GM19240 (cell line): ENCODE results near the gene TFDP2.
"Not testable (repeated sequence)": the region's sequence is repeated elsewhere in the genome, so short reads cannot be mapped to it uniquely, and the experiment has no call there.

Source experiments
- DNase-seq: peaks from one replicate; pipeline ENCODE4 v3.0.0; 2011; ENCODE audit warnings: low spot score; ENCODE audit not compliant: insufficient read length

Gene TFDP2

DNA sequence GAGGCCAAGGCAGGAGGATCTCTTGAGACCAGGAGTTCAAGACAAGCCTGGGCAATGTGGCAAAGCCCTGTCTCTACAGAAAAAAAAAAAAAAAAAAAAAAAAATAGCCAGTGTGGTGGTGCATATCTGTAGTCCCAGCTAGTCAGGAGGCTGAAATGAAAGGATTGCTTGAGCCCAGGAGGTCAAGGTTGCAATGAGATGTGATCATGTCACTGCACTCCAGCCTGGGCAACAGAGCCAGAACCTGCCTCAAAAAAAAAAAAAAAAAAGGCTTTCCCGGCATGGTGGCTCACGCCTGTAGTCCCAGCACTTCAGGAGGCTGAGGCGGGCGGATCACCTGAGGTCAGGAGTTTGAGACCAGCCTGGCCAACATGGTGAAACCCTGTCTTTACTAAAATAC, 73.7 kb downstream of the TFDP2 start:
- DNase-seq, result not testable (repeated sequence)

DNA sequence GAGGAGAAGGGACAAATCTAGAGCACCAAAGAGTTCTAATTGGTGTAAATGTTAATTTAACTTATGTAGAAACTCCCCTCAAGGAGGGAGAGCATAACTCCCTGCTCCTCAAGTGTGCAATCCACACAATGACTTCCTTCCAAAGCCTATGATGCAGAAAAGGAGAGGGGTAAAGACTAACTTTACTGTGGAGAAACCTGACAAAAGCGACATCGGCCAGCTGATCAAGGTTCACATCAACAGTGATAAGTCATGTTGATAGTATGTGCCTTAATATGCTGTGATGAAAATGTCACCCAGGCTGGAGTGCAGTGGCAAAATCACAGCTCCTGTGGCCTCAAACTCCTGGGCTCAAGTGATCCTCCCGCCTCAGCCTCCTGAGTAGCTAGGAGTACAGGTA, 76.5 kb downstream of the TFDP2 start:
- no peak for DNase-seq

DNA sequence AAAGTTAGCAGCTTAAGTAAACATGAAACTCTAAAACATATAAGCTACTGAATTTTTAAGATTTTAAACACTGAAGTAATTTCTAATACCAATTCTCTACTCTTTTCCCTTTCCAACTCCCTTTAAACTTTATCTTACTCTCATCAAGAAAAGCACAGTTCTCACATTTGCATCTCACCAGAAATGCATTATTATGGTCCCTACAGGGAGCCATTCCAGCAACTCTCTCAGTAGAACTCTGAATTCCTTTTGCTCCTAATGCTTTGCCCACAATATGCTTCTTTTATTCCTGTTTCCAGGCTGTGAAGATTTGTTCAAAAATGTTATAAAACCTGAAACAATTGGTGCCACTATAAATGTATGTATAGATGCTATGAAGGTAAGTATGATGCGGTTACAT, 83.4 kb downstream of the TFDP2 start:
- DNase-seq, result no peak

DNA sequence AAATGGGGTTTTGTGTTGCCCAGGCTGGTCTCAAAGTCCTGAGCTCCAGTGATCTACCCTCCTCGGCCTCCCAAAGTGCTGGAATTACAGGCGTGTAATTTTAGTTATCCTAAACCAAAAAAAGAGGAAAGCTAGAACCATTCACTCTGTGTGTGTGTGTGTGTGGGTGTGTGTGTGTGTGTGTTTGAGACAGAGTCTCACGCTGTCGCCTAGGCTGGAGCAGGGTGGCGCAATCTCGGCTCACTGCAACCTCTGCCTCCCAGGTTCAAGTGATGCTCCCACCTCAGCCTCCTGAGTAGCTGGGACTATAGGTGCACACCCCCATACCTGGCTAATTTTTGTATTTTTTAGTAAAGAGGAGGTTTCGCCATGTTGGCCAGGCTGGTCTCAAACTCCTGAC, 84.0 kb downstream of the TFDP2 start:
- DNase-seq, result no peak

DNA sequence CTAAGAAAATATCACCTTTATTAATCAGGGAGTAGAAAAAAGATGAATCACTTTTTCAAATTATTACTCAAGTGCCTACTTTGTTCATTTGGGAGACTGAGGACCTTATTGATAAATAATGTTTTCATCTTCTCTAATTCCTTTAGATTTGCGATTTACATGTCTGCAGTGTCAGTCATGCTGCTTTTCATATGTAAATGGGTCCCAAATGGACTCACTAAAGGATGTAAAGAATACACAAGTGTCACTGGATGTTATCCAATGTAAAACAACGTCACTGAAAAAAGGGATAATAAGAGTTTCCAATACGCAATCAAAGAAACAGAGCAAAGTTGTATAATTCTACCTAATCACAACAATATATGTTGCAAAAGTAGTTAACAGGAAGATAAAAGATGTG, 84.9 kb downstream of the TFDP2 start:
- no peak for DNase-seq

DNA sequence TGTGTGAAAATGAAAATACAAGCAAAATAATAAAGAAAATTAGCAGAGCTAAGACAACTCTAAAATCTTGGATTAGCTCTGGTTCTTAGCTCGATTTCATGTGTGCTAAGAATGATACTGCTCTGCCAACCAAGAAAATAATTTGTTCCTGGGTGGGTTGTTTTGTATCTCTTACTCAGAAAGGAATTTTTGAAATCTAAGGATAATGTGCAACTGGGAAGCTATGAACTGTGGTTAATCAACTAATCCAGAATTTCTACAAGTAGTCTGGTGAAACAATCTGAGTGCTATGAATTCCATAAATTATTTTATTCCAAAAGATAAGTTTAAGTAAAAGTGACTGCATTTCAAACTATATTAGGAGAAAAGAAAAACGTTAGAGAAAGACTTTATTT, 92.0 kb downstream of the TFDP2 start:
- DNase-seq, result no peak

DNA sequence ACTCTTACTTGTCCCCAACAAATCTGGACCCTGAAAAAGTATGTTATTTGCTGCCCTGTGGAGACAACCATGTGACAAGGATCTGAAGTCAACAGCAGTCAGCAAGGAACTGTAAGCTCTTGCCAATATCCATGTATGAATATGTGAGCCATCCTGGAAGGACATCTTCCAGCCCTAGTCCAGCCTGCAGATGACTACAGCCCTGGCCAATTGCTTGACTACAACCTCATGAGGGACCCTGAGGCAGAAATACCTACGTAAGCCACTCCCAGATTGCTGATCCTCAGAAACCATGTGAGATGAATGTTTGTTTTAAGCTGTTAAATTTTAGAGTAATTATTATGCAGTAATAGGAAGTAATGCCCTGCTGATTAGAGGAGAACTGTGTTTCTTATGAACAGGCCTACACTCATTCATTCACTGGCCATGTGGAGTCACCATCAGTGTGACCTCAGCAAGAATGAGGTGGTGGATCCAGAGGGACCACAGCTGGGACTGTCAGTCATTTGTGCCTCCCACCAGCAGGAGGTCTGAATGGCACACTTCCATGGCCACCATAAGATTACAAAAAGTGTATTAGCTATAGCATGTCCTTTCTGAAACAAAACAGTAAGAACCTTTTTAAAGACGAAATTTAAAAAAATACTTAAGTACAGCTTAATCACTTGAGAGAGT, 92.6 kb downstream of the TFDP2 start:
- no peak for DNase-seq

DNA sequence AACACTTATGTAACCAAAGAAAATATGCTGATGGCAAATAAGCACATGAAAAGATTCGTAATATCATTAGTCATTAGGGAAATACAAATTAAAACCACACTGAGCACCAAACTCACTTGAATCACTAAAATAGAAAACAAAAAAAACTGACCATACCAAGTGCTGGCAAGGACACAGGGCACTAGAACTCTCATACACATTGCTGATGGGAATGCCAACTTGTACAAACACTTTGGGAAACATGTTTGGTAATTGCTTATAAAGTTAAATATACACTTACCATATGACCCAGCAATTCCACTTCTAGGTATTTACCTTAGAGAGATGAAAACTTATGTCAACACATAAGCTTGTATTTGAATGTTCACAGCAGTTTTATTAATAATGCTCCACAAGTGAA, 95.5 kb downstream of the TFDP2 start:
- DNase-seq, result no peak

DNA sequence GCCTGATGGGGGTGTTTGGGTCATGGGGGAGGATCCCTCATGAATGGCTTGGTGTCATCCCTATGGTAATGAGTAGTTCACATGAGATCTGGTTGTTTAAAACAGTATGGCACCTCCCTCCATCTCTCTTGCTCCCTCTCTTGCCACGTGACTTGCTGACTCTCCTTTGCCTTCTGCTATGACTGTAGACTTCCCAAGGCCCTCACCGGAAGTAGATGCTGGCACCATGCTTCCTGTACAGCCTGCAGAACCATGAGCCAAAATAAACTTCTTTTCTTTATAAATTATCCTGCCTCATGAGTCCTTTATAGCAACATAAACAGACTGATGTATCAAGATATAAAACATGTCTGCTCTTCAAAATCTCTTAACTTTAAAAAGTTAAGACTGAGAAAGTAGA, 96.1 kb downstream of the TFDP2 start:
- DNase-seq, result no peak

DNA sequence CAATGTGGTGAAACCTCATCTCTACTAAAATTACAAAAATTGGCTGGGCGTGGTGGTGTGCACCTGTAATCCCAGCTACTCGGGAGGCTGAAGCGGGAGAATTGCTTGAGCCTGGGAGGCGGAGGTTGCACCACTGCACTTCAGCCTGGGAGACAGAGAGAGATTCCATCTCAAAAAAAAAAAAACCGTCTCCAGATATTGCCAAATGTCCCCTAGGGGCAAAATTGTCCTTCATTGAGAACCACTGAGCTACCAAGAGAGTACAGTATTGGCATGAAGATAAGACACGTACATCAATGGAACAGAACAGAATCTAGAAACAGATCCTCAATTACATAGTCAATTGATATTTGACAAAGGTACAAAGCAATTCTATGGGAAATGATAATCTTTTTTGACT, 98.0 kb downstream of the TFDP2 start:
- DNase-seq, result no peak

DNA sequence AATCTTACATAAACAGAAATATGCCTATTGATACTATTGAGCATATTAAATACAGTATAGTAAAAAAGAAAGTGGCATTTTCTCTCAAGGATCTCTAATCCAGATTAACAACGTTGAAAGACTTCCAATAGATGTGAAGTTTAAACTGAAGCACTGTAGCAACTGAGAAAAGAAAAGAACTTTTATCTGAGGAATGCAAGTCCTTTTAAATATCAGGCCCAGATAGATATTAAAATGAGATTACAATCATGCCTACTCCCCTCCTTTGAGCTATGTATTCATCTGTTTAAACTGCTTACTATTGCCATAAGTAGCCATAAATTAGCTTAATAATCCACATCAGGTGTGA, 102.3 kb downstream of the TFDP2 start:
- DNase-seq, result no peak

DNA sequence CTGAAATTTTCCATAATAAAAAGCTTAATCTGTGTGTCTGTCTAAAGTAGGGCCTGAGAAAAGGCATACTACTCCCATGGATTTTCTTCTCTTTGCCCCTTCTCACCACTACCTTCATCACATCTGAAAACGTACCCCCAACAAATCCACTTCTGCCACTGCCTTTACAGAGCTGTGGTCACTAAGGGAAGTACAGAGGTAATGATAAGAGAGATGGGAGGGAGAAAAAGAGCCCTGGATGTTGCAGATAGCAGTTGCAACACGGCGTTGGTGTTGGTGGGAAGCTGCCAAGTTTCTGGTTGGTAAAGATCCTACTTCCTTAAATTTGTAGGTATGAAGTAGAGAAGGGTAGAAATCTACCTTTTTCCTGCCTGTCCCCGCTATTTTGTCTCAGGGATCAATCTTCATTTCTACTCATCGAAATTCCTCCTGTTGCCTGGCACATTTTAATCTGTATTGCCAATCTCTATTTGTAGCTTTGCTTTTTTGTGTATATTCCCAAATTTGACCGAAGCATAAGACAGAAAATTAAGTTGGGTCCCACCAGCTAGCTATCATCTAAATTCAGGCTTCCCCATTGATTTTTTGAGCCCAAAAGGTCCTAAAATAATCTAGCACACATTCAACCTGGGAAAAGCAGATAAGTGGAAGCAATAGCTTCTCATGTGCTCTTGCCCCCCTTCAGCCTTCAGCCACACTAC, 102.9 kb downstream of the TFDP2 start:
- DNase-seq, result no peak

DNA sequence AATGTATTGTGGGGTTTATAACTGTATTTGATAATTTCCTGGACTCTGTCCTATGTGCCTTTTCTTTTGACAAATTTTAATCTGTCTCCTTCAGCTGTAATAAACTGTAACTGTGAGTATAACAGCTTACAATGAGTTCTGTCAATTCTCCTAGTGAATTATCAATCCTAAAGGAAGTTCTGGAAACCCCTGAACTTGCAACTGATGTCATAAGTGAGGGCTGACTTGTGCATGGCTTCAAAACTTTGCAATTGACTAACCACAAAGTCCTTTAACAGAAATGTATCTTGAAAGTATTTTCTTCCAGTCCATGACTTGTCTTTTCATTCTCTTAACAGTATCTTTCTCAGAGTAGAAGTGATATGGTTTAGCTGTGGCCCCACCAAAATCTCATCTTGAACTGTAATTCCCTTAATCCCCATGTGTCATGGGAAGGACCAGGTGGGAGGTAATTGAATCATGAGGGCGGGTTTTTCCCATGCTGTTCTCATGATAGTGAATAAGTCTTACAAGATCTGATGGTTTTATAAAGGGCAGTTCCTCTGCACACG, 108.3 kb downstream of the TFDP2 start:
- DNase-seq, result no peak

DNA sequence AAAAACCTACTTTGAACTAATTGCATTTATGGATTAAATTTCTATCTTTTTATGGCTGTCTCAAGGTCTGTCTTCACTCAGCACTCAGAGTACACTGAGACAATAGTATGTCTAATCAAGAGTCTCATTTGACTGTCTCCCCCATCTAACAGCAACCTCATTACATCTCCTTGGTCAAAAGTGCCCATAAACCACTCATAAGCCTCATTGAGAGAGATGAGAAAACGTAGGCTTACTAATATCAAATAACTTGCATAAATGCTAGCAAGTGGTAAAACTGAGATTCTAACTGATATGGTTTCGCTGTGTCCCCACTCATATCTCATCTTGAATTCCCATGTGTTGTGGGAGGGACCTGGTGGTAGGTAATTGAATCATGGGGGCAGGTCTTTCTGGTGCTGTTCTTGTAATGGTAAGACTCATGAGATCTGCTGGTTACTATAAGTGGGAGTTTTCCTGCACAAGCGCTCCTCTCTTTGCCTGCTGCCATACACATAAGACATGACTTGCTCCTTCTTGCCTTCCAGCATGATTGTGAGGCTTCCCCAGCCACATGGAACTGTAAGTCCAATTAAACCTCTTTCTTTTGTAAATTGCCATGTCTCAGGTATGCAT, 113.9 kb downstream of the TFDP2 start:
- DNase-seq, result no peak

DNA sequence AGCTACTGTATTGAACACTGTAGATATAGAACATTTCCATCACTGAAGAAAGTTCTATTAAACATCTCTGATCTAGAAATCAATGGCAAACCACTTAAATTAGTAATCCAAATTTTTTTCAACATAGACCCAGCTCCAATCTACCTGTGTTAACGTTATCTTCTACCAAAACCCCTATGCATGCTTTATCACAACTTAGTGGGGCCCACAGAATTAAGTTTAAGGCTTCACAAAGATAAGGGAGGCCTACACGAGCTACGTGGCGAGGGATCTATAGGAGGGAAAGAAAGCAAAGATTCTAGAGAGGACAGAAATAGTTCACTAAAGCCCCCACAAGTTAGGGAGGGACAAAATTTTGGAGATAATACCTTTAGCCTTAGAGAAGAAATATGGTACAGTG, 116.1 kb downstream of the TFDP2 start:
- no peak for DNase-seq

DNA sequence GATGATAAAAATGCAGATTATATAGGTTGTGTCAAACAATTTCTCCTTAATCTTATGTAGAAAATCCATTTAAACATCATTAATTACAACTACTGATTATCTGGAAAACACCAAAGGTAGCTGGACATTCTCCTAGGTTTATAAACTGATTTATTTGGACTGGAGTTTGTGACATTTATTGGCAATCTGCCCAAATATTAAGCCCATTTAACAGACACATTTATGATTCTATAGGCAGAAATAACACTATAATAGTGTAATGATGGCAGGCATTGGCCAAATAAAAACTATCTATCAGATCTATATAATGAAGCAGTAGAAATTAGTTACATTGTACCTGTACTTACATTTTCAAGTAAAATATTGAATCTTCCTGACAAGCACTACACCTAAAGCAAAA, 117.8 kb downstream of the TFDP2 start:
- DNase-seq, result no peak

DNA sequence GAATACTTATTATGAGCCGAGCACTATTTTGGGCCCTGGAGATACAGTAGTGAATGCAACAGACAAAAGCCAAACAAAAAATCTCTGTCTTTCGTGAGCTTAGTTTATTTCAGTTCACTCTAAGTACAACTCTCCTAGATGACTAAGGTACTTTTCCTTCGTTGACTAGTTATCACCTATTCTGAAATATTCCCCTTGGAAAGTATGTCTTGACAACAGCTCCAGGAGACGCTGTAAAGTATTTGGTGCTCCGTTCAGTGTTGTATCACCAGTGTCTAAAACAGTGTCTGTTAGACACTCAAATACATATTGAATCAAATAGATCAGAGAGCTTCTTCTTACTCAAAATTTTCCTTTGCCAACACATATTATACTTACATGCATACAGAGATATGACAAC, 119.6 kb downstream of the TFDP2 start:
- no peak for DNase-seq

DNA sequence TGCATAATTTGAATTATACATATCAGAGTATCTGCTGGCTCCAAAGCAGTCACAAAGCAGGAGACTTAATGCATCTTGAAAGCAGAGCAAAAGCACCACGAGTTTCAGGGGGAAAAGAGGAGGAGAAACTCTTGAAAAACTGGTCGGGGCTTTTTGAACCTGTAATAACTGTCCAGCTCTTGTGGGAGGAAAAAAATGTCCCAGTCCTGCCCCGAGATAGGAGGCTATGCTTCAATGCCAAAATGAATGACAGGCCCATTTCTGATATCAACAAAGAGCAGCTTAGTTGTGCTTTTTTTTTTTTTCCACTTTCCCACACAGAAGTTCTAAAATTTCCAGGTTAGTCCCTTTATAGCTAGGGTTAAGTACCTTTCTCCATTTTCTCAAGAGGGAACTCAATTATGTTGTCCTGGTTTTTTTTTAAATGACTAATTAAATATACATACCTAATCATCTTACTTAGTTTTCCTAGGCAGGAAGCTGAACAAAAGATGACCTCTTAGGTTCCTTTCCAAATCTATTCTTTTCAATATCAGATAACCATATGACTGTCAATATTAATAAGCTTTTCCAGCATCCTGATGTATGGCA, 120.2 kb downstream of the TFDP2 start:
- DNase-seq, result no peak

DNA sequence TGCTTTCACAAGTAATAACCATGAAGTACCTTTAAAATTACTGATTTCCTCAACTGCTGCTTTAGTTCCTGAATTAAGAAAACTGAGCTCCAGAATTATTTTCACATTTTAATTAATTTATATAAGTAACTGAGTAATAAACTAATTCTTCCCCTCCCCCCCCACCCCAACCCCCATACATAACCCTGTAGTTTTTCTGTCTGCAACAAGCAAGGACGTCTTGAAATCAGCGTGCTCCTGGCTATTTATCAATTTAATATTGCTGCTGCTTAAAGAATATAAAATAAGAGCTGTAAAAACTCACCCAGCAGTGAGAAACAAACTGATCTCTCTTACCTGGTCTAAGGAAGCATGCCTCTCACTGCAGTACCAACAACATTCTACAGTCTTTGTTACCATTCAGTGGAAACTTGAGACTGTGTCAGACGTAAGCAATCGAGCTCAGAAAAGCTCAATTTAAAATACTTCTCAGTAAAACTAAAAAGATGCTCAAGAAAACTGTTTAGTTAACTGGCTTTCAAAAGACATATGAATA, 121.0 kb downstream of the TFDP2 start:
- no peak for DNase-seq

DNA sequence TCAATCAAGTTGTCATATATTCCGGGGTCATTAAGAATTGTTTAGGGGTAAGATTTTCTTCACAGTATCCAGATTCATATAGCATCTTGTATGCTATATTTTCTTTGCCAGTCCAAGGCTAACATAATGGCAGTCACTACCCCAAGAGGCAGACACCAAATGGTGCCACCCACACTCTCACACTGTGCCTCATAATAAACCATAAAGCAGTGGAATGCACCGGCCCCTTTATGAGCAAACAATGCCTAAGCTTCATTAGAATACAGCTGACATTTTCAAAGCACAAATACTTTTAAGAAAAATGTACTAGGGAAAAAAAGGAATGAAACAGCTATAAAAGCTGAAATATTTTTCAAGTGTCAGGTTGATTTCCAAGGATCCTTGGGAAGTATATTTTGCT, 121.6 kb downstream of the TFDP2 start:
- DNase-seq, result no peak

DNA sequence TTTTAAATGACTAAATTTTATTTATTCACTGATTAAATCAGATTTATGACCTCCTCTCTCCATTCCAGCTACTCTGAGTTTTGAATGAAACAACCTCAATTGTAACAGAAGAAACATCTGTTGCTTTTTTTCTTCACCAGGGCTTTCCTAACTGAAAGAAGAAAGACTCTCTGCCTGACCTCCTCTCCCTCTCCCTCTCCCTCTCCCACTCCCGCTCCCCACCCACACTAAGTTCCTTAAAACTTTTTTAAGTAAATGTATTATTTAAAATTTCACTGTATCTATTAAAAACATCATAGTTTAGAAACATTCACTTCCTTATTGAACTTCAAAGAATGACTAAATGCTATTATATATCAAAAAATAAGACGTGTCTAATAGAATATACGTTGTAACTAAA, 122.0 kb downstream of the TFDP2 start:
- no peak for DNase-seq

DNA sequence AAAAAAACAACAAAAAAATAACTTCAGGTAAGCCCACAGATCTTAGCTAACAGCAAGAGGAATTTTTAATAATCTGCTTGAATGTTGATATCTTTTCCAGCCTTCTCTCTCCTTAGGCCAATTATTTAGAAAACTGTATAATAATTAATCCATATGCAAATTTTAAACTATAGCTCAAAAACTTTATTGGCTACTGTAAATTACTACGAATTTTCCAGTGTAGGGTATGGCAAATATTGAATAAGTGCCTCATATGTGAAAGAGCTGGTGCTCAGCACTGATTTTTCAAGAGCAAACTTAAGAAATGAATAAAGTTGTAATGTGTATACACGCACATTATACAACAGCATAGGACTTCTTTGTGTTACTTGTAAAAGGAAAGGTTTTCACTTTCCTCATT, 123.0 kb downstream of the TFDP2 start:
- DNase-seq, result no peak
